Caco-2 (cell line): ENCODE results near the gene DMRTA1. TPM values are rescaled to one million over a fixed set of nuclear protein-coding genes. Genes with fewer than 3 reads are reported as not detected.

ENCODE experiments used
- Bru-seq: library from RNA; stranded (reverse); fragments of 400-500 nt; gene quantifications from one replicate; lab custom pipeline; 2021; lab: Mats Ljungman, UMichigan
- BruChase-seq, 2 experiments: library from RNA; stranded (reverse); fragments of 400-500 nt; gene quantifications; one replicate each; lab custom pipeline; 2021; lab: Mats Ljungman, UMichigan
- BruUV-seq: library from RNA; stranded (reverse); fragments of 400-500 nt; replicated peaks from 2 replicates; lab custom pipeline; 2021; lab: Mats Ljungman, UMichigan
- CTCF ChIA-PET: fragments of 300-600 bp; sonication (Branson Sonifier 250); formaldehyde crosslinking; loops from one replicate; lab custom pipeline; 2022; ENCODE audit warnings: antibody characterized with exemption; lab: Charles Lee
- POLR2A ChIA-PET: fragments of 300-600 bp; sonication (Branson Sonifier 250); formaldehyde crosslinking; loops from one replicate; lab custom pipeline; 2022; ENCODE audit warnings: antibody characterized with exemption; lab: Charles Lee
- DNase-seq, 2 experiments: peaks; one replicate each; pipeline versions ENCODE4 v3.0.0 to v3.0.0-alpha.2; 2020 to 2022
- H3K27me3 ChIP-seq: replicated peaks from 2 replicates; pipeline ENCODE4 v1.6.0; 2011; ENCODE audit warnings: low read length; ENCODE audit not compliant: control insufficient read depth, insufficient read depth
- H3K36me3 ChIP-seq: 2 replicates; pipeline ENCODE4 v1.5.1; 2011; ENCODE audit warnings: low read length; ENCODE audit not compliant: control insufficient read depth, insufficient read depth
- H3K4me1 ChIP-seq: fragments of 250-450 bp; sonication (Bioruptor Pico); 2 replicates; pipeline ENCODE4 v1.5.1; 2020; ENCODE audit warnings: mild to moderate bottlenecking
- H3K4me3 ChIP-seq: 2 replicates; pipeline ENCODE4 v1.5.1; 2011; ENCODE audit warnings: low read depth, mild to moderate bottlenecking, control low read depth, low read length
- H3K9me3 ChIP-seq: fragments of 250-450 bp; sonication (Bioruptor Pico); 2 replicates; pipeline ENCODE4 v1.5.1; 2020; ENCODE audit warnings: mild to moderate bottlenecking, moderate library complexity
- H3K27ac Mint-ChIP-seq: one replicate; pipeline ENCODE4 v1.8.0; 2022; ENCODE audit warnings: mixed read lengths; ENCODE audit not compliant: unreplicated experiment
- H3K27me3 Mint-ChIP-seq: one replicate; pipeline ENCODE4 v1.8.0; 2022; ENCODE audit warnings: mixed read lengths; ENCODE audit not compliant: insufficient read depth, unreplicated experiment
- H3K36me3 Mint-ChIP-seq: one replicate; pipeline ENCODE4 v1.8.0; 2022; ENCODE audit warnings: mild to moderate bottlenecking, mixed read lengths; ENCODE audit not compliant: insufficient read depth, unreplicated experiment
- H3K4me1 Mint-ChIP-seq: one replicate; pipeline ENCODE4 v1.8.0; 2022; ENCODE audit warnings: low read depth, mixed read lengths; ENCODE audit not compliant: unreplicated experiment
- H3K4me3 Mint-ChIP-seq: one replicate; pipeline ENCODE4 v1.8.0; 2022; ENCODE audit warnings: mild to moderate bottlenecking, moderate library complexity, mixed read lengths; ENCODE audit not compliant: unreplicated experiment
- H3K9me3 Mint-ChIP-seq: one replicate; pipeline ENCODE4 v1.8.0; 2022; ENCODE audit warnings: mixed read lengths; ENCODE audit not compliant: unreplicated experiment
- intact Hi-C: fragments of 100-400 bp; cut with micrococcal nuclease; formaldehyde crosslinking; loops from one replicate; pipeline ENCODE4 v1.10.0; 2022; ENCODE audit not compliant: unreplicated experiment
- long read RNA-seq: library from polyadenylated mRNA; stranded (forward); transcript quantifications from one replicate; pipeline ENCODE4 v2.0.0, GENCODE V29; 2022
- total RNA-seq: library from RNA; stranded (reverse); gene quantifications from 2 replicates; pipeline ENCODE4 v1.2.3, GENCODE V29; 2022
- TF ChIP-seq, protein P1 (sequence below), 2 experiments: fragments of 200-600 bp in 1 of 2; IDR thresholded peaks; 1 replicate in 1 of 2; 2 replicates in 1 of 2; pipeline versions ENCODE4 v1.5.1 to v1.8.0; 2011 to 2022; ENCODE audit warnings: antibody characterized with exemption in 1 of 2, control low read depth in 1 of 2, inconsistent platforms in 1 of 2, low read depth in 1 of 2, low read length in 1 of 2, mild to moderate bottlenecking in 1 of 2, moderate library complexity in 1 of 2; ENCODE audit not compliant: insufficient read depth in 1 of 2, severe bottlenecking in 1 of 2, unreplicated experiment in 1 of 2

DMRTA1 gene, protein sequence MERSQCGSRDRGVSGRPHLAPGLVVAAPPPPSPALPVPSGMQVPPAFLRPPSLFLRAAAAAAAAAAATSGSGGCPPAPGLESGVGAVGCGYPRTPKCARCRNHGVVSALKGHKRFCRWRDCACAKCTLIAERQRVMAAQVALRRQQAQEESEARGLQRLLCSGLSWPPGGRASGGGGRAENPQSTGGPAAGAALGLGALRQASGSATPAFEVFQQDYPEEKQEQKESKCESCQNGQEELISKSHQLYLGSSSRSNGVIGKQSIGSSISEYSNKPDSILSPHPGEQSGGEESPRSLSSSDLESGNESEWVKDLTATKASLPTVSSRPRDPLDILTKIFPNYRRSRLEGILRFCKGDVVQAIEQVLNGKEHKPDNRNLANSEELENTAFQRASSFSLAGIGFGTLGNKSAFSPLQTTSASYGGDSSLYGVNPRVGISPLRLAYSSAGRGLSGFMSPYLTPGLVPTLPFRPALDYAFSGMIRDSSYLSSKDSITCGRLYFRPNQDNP
- total RNA-seq (0.07 and 0.14 TPM in 2 replicates), Bru-seq, nascent RNA (percentile 17 among the genes with signal in this experiment), BruChase-seq, experiment 1, labeled RNA remaining after a 2-hour chase (percentile 29 among the genes with signal in this experiment), BruChase-seq, experiment 2, labeled RNA remaining after a 6-hour chase (percentile 13 among the genes with signal in this experiment)
- long read RNA-seq, result 0 reads

DNA sequence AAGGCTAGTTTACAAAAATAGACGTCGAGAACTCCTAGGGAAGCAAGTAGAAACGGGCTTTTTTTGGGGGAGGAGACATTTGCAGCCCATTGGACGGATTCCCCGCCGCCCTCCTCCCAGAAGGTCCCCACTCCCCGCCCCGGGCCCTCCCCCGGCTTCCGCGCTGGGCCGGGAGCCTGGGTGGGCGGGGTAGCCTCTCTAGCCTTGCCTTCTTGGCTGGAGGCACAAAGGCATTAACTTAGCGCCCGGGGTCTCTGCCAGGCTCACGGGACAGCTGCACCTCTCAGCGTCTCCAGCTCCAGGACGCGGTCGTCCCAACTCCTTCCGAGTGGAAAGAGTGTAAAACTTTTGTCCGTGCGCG, at the start of gene DMRTA1:
Gene DMRTA1, plus strand, starts transcription at position 236 of the 361 bp plus-strand sequence. CDS start 242 bp downstream, outside the sequence.
- Mint-ChIP-seq H3K27me3 (peaks cover 6% of the 10 kb centered on the region), H3K4me3 (peak within 1 kb of the TSS; percentile 53), H3K27ac (no peak within 1 kb of the TSS), H3K9me3 (no peaks in the 10 kb centered on the region), H3K36me3 (no peaks in the 10 kb centered on the region), H3K4me1 (no peaks in the 10 kb centered on the region)
- ChIA-PET POLR2A (no interaction called here), CTCF (no interaction called here)
- intact Hi-C loops, result no loop called here
- no TSS peak for BruUV-seq
- Histone ChIP-seq H3K27me3 (no peaks in the 10 kb centered on the region), H3K9me3 (no peaks in the 10 kb centered on the region), H3K4me3 (peak within 1 kb of the TSS; percentile 39), H3K36me3 (no peaks in the 10 kb centered on the region), H3K4me1 (no peaks in the 10 kb centered on the region)
- DNase-seq, result peak; percentile 42 to 44
- TF ChIP-seq, protein P1, sequence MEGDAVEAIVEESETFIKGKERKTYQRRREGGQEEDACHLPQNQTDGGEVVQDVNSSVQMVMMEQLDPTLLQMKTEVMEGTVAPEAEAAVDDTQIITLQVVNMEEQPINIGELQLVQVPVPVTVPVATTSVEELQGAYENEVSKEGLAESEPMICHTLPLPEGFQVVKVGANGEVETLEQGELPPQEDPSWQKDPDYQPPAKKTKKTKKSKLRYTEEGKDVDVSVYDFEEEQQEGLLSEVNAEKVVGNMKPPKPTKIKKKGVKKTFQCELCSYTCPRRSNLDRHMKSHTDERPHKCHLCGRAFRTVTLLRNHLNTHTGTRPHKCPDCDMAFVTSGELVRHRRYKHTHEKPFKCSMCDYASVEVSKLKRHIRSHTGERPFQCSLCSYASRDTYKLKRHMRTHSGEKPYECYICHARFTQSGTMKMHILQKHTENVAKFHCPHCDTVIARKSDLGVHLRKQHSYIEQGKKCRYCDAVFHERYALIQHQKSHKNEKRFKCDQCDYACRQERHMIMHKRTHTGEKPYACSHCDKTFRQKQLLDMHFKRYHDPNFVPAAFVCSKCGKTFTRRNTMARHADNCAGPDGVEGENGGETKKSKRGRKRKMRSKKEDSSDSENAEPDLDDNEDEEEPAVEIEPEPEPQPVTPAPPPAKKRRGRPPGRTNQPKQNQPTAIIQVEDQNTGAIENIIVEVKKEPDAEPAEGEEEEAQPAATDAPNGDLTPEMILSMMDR (IDR thresholded peaks at IDR 0.05; ENCODE audit: insufficient read depth in 1 of 2, low read depth in 1 of 2, low read length in 1 of 2, severe bottlenecking in 1 of 2, unreplicated experiment in 1 of 2), result no peak

DNA sequence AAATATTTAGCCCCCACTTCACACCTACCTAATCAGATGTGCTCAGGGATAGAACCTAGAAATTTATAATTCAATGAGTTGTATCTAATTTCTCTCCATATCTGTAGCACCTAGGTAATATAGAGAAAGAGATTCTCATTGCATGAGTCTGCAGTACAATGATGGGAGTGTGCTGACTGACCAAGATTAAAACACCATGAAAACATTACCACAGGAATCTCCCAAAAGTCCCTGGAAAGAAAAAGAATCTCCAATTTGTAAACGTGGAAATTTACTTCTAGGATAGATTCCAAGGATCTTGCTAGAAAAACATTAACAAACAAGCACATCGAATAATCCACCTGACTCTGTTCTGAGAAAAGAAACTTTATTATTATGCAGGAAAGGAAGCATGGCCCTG, 45.0 kb upstream of the DMRTA1 start:
- DNase-seq, result no peak
- H3K27ac Mint-ChIP-seq, result no peak overlapping the region
- Histone ChIP-seq H3K27me3 (no peaks in the 10 kb centered on the region), H3K4me1 (no peaks in the 10 kb centered on the region), H3K4me3 (no peak overlapping the region), H3K9me3 (no peaks in the 10 kb centered on the region), H3K36me3 (no peaks in the 10 kb centered on the region)
- H3K27me3 Mint-ChIP-seq, result peaks cover 2% of the 10 kb centered on the region
- no peak overlapping the region for H3K4me3 Mint-ChIP-seq
- intact Hi-C loops, result no loop called here
- POLR2A ChIA-PET, result no interaction called here
- no TSS peak for BruUV-seq
- no peaks in the 10 kb centered on the region for H3K36me3 Mint-ChIP-seq
- TF ChIP-seq, protein P1 (IDR thresholded peaks at IDR 0.05; ENCODE audit: insufficient read depth in 1 of 2, low read depth in 1 of 2, low read length in 1 of 2, severe bottlenecking in 1 of 2, unreplicated experiment in 1 of 2), result no peak
- no peaks in the 10 kb centered on the region for H3K4me1 Mint-ChIP-seq
- peaks cover 4% of the 10 kb centered on the region for H3K9me3 Mint-ChIP-seq
- CTCF ChIA-PET, result no interaction called here

DNA sequence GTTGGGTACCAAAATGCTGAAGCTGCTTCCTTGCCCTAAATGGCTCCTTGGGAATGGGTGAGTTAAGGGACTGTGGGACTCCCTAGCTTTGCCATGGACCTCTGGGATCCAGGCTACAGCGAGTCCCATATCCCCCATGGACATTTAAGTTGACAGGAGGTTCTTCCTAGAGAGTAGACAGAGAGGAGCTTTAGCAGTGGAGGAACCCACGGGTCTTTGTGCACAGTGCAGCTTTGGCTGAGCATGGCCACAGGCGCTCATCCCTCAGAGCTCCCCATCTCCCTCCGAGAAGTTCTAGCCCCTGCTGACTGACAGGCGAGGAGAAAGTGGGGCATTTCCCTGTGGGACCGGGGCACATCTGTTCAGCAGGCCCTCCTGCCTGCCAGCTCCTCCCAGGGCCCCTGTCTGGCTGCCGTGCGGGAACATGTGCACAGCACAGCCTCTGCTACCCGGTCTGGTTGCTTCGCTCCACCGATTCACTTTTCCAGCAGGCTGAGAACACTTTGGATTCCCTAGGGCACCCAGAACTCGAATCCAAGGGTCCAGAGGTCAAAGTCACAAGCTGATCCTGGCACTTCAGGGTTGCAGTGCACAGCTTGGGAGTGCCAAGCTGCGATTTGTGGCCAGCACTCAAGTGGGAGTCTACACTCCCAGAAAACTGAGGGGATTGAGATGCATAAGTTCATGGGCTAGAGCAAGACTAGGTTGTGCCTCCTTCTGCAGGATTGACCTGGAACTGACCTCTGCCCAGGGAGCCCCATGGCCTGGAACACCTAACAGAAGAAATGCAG, 40.6 kb upstream of the DMRTA1 start:
- no peak overlapping the region for H3K4me3 Mint-ChIP-seq
- no peaks in the 10 kb centered on the region for H3K4me1 ChIP-seq
- no TSS peak for BruUV-seq
- CTCF ChIA-PET, result no interaction called here
- no peak overlapping the region for H3K27ac Mint-ChIP-seq
- no peaks in the 10 kb centered on the region for H3K9me3 Mint-ChIP-seq
- H3K9me3 ChIP-seq, result no peaks in the 10 kb centered on the region
- H3K36me3 ChIP-seq, result no peaks in the 10 kb centered on the region
- no peak overlapping the region for H3K4me3 ChIP-seq
- POLR2A ChIA-PET, result no interaction called here
- H3K27me3 Mint-ChIP-seq, result peaks cover 3% of the 10 kb centered on the region
- H3K4me1 Mint-ChIP-seq, result no peaks in the 10 kb centered on the region
- no peaks in the 10 kb centered on the region for H3K36me3 Mint-ChIP-seq
- no peak for DNase-seq
- TF ChIP-seq, protein P1 (IDR thresholded peaks at IDR 0.05; ENCODE audit: insufficient read depth in 1 of 2, low read depth in 1 of 2, low read length in 1 of 2, severe bottlenecking in 1 of 2, unreplicated experiment in 1 of 2), result no peak
- intact Hi-C loops, result no loop called here
- H3K27me3 ChIP-seq, result no peaks in the 10 kb centered on the region
